ENCODE data around the gene HS3ST4.

- TF ChIP-seq CTCF (IDR thresholded peaks at IDR 0.05) (no peak), POLR2A (IDR thresholded peaks at IDR 0.05) (no peak)
Measured at GRCh38 chr16:25966172-25967097, 274.7 kb downstream of the HS3ST4 start.

All from esophagus squamous epithelium (tissue), 4 donors.